ENCODE data around the gene EPSTI1. TPM values are rescaled to one million over a fixed set of nuclear protein-coding genes. Genes with fewer than 3 reads are reported as not detected.

EPSTI1 gene
- polyA plus RNA-seq, 1 donor from 2014 or later = not detected

DNA sequence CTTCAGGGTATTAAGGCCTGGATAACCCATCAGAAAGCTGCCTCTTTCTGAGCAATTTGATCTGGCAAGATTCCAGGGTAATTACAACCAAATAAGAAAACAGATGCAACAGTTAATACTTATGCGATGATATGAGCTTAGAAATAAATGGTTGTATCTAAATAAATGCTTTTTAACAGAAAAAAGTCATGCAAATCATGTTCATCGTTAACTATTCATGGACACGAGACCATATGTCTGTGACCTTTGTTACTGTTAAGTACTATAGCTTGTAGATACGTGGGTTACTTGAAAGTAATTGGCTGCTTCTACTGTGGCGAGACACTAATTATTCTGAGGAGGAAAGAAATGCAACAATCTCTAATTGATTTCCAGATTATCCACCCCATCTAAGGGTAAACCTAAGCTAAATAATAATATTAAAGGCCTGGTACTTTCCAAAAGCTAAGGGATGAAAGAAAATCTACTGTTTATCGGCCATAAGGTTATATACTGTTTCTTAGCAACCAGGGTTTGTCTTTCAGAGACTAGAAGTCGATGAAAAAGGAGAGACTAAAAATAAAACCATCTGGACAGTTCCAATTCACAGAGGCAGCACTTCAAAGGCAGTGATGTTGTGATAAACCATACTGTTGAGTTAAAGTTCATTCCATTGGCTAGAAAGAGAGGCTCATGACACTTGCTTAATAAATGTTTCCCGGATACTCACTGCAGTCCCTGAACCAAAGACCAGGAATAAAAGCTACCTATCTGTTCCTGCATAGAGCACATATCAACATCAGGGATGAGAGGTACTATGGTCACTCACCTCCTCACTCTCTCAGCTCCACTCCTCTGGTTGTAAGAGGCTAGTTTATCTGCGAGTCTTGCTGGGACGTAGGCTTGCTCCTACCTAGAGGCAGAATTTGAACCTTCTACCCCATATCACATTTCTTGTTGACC is 1.5 kb downstream of the EPSTI1 start:
- no peaks in the 10 kb centered on the region for H3K79me2 ChIP-seq (replicated peaks; ENCODE audit: insufficient read depth, low read length)
- no peak overlapping the region for H3K27ac ChIP-seq (ENCODE audit: low read length)
- peaks cover 9% of the 10 kb centered on the region for H3K27me3 ChIP-seq (ENCODE audit: insufficient read depth, low read depth, low read length)
- H3K4me2 ChIP-seq (ENCODE audit: low read length) = no peak overlapping the region
- no peaks in the 10 kb centered on the region for H3K9me3 ChIP-seq (ENCODE audit: low read length)
- H4K20me1 ChIP-seq (ENCODE audit: insufficient read depth) = no peaks in the 10 kb centered on the region
- H2AFZ ChIP-seq (ENCODE audit: low read depth, low read length) = no peak overlapping the region
- no peaks in the 10 kb centered on the region for H3K9me2 ChIP-seq (ENCODE audit: insufficient read depth, low read length)
- H3K9ac ChIP-seq (ENCODE audit: low read length) = no peak overlapping the region
- H3K4me3 ChIP-seq (ENCODE audit: low read length) = no peak overlapping the region
- no peaks in the 10 kb centered on the region for H3K36me3 ChIP-seq (ENCODE audit: insufficient read depth, low read length)
- H3F3A ChIP-seq (ENCODE audit: insufficient read depth, low read length, poor library complexity, severe bottlenecking) = no peaks in the 10 kb centered on the region
- TF ChIP-seq, protein P1, sequence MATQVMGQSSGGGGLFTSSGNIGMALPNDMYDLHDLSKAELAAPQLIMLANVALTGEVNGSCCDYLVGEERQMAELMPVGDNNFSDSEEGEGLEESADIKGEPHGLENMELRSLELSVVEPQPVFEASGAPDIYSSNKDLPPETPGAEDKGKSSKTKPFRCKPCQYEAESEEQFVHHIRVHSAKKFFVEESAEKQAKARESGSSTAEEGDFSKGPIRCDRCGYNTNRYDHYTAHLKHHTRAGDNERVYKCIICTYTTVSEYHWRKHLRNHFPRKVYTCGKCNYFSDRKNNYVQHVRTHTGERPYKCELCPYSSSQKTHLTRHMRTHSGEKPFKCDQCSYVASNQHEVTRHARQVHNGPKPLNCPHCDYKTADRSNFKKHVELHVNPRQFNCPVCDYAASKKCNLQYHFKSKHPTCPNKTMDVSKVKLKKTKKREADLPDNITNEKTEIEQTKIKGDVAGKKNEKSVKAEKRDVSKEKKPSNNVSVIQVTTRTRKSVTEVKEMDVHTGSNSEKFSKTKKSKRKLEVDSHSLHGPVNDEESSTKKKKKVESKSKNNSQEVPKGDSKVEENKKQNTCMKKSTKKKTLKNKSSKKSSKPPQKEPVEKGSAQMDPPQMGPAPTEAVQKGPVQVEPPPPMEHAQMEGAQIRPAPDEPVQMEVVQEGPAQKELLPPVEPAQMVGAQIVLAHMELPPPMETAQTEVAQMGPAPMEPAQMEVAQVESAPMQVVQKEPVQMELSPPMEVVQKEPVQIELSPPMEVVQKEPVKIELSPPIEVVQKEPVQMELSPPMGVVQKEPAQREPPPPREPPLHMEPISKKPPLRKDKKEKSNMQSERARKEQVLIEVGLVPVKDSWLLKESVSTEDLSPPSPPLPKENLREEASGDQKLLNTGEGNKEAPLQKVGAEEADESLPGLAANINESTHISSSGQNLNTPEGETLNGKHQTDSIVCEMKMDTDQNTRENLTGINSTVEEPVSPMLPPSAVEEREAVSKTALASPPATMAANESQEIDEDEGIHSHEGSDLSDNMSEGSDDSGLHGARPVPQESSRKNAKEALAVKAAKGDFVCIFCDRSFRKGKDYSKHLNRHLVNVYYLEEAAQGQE (IDR thresholded peaks at IDR 0.05; ENCODE audit: borderline replicate concordance) = no peak
- no peak for TF ChIP-seq EP300 (conservative IDR thresholded peaks at IDR 0.05; ENCODE audit: poor library complexity, severe bottlenecking)
- TF ChIP-seq, protein P2, sequence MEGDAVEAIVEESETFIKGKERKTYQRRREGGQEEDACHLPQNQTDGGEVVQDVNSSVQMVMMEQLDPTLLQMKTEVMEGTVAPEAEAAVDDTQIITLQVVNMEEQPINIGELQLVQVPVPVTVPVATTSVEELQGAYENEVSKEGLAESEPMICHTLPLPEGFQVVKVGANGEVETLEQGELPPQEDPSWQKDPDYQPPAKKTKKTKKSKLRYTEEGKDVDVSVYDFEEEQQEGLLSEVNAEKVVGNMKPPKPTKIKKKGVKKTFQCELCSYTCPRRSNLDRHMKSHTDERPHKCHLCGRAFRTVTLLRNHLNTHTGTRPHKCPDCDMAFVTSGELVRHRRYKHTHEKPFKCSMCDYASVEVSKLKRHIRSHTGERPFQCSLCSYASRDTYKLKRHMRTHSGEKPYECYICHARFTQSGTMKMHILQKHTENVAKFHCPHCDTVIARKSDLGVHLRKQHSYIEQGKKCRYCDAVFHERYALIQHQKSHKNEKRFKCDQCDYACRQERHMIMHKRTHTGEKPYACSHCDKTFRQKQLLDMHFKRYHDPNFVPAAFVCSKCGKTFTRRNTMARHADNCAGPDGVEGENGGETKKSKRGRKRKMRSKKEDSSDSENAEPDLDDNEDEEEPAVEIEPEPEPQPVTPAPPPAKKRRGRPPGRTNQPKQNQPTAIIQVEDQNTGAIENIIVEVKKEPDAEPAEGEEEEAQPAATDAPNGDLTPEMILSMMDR (IDR thresholded peaks at IDR 0.05; ENCODE audit: poor library complexity, severe bottlenecking) = no peak
- no peak for TF ChIP-seq TAF1 (IDR thresholded peaks at IDR 0.05; ENCODE audit: low read depth)
- TF ChIP-seq MXI1 (conservative IDR thresholded peaks at IDR 0.05; ENCODE audit: poor library complexity, severe bottlenecking) = no peak
- TF ChIP-seq POLR2AphosphoS5 (IDR thresholded peaks at IDR 0.05) = no peak
- no peak for TF ChIP-seq RAD21 (conservative IDR thresholded peaks at IDR 0.05)

DNA sequence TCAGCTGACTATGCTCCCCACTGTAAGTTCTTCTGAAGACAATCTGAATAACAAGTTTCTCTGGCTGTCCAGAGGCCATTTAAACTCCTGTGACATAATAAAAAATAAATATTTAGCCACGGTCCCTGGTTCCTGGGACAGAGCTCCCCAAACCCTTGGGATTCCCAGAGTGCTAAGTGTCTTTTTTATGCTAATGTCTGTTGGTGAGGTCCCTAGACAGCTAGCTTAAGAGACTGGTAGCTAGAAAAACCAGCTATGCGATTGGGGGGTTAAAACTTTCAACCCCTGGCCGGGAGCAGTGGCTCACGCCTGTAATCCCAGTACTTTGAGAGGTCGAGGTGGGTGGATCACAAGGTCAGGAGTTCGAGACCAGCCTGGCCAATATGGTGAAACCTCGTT is 5.9 kb downstream of the EPSTI1 start:
- H3K4me2 ChIP-seq (ENCODE audit: low read length) = no peak overlapping the region
- no peaks in the 10 kb centered on the region for H3K9me2 ChIP-seq (ENCODE audit: insufficient read depth, low read length)
- TF ChIP-seq TAF1 (IDR thresholded peaks at IDR 0.05; ENCODE audit: low read depth) (no peak), MXI1 (conservative IDR thresholded peaks at IDR 0.05; ENCODE audit: poor library complexity, severe bottlenecking) (no peak), EP300 (conservative IDR thresholded peaks at IDR 0.05; ENCODE audit: poor library complexity, severe bottlenecking) (no peak), EZH2 (IDR thresholded peaks at IDR 0.05; ENCODE audit: borderline replicate concordance, insufficient read depth, low read length, poor library complexity, severe bottlenecking) (no peak)
- H2AFZ ChIP-seq (ENCODE audit: low read depth, low read length) = no peak overlapping the region
- H3K79me2 ChIP-seq (replicated peaks; ENCODE audit: insufficient read depth, low read length) = no peaks in the 10 kb centered on the region
- H3K9me3 ChIP-seq (ENCODE audit: low read length) = no peaks in the 10 kb centered on the region
- H3K27ac ChIP-seq (ENCODE audit: low read length) = no peak overlapping the region
- H3K36me3 ChIP-seq (ENCODE audit: insufficient read depth, low read length) = no peaks in the 10 kb centered on the region
- H3K9ac ChIP-seq (ENCODE audit: low read length) = no peak overlapping the region
- no peaks in the 10 kb centered on the region for H3F3A ChIP-seq (ENCODE audit: insufficient read depth, low read length, poor library complexity, severe bottlenecking)
- H4K20me1 ChIP-seq (ENCODE audit: insufficient read depth) = no peaks in the 10 kb centered on the region
- H3K27me3 ChIP-seq (ENCODE audit: insufficient read depth, low read depth, low read length) = no peaks in the 10 kb centered on the region
- H3K4me3 ChIP-seq (ENCODE audit: low read length) = no peak overlapping the region
